ENCODE measurements around the gene SLC12A9.
A peak's percentile ranks its signal among the peaks of the same experiment; 100 is the strongest.

SLC12A9 gene

DNA sequence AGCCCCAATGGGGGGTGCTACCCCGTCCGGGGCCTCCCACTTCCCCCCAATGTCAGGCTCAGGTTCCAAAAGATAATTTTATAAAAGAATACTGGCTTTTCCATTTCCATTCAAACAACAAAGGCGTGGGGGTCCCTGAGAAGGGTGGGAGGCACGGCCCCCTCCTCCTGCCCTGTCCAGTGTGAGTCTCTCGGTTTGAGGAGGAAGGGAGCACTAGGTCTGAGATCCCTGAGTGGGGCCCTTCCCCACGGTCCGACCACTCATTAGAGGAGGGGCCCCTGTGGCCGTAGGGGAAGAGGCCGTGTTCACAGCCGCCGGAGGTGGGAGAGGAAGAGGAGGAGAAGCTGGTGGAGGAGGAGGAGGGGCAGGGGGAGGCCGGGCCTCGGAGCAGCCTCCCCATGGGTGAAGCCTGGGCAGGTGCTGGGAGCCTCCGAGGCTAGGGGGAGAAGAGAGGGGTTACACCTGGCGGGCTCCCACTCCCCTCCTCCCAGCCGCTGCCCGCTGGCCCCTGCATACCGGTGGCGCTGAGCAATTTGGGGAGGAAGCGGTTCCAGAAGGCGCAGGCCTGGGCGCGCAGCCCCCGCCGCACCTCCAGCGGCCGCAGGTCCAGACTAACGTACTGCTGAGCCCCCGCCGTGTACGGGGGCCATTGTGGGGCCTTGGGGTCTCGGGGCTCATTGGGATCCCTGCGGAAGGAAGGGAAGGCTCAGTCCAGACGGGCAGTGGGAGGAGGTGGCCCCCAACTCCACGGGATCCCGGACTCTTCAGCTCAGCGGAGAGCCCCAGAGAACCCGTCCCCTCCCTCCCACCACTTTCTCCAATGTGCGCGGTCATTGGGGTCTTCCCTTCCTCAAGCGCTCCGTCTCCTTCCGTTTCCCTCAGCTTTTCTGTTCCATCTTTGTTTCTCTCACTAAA, 38.4 kb downstream of the SLC12A9 start:
- Histone ChIP-seq H3K4me1 (ENCODE audit: control insufficient read depth, insufficient read depth, low read length) (peaks cover 22% of the 10 kb centered on the region), H3K36me3 (ENCODE audit: control insufficient read depth, insufficient read depth, low read length) (peaks cover 14% of the 10 kb centered on the region), H3K4me3 (ENCODE audit: insufficient read depth, low read depth, low read length) (peak overlapping the region; percentile 57), H3K27ac (ENCODE audit: insufficient read depth, low read depth, low read length, poor library complexity, severe bottlenecking) (peak overlapping the region; percentile 90), H3K27me3 (ENCODE audit: control insufficient read depth, insufficient read depth, low read length, poor library complexity, severe bottlenecking) (peaks cover 14% of the 10 kb centered on the region), H3K9me3 (ENCODE audit: control insufficient read depth, low read length) (no peaks in the 10 kb centered on the region)
- WGBS, 2 experiments: 39 to 47% methylated on average over 43 of the region's 43 CpGs

DNA sequence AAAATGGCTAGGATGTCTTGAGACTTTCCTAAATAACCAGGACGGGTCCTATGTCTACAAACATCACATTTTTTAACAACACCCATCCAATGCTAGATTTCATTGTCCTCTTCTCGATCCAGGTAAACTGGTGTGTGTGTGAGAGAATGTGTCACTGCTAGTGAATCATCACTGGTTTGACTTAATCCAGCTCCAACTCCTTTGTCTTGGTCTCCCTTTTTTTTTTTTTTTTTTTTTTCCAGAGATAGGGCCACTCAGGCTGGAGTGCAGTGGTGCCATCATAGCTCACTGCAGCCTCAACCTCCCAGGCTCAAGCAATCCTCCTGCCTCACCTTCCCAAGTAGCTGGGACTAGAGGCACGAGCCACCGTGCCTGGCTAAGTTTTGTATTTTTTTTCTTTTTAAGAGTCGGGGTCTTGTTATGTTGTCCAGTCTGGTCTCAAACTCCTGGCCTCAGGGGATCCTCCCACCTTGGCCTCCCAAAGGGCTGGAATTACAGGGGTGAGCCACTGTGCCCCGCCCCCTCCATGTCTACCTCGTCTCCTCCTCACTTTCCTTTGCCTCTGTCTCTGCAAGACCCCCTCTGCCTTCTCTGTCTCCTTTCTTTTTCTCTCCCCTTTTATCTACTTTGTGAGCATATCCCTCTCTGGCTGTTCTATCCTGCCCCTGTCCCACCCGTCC, 39.2 kb downstream of the SLC12A9 start:
- H3K36me3 ChIP-seq (ENCODE audit: control insufficient read depth, insufficient read depth, low read length): peaks cover 7% of the 10 kb centered on the region
- H3K4me3 ChIP-seq (ENCODE audit: insufficient read depth, low read depth, low read length): peak overlapping the region; percentile 57
- 78 to 81% methylated on average over 7 of the region's 8 CpGs for WGBS, 2 experiments
- H3K9me3 ChIP-seq (ENCODE audit: control insufficient read depth, low read length): no peaks in the 10 kb centered on the region
- peaks cover 22% of the 10 kb centered on the region for H3K4me1 ChIP-seq (ENCODE audit: control insufficient read depth, insufficient read depth, low read length)
- peaks cover 22% of the 10 kb centered on the region for H3K27me3 ChIP-seq (ENCODE audit: control insufficient read depth, insufficient read depth, low read length, poor library complexity, severe bottlenecking)
- H3K27ac ChIP-seq (ENCODE audit: insufficient read depth, low read depth, low read length, poor library complexity, severe bottlenecking): no peak overlapping the region

DNA sequence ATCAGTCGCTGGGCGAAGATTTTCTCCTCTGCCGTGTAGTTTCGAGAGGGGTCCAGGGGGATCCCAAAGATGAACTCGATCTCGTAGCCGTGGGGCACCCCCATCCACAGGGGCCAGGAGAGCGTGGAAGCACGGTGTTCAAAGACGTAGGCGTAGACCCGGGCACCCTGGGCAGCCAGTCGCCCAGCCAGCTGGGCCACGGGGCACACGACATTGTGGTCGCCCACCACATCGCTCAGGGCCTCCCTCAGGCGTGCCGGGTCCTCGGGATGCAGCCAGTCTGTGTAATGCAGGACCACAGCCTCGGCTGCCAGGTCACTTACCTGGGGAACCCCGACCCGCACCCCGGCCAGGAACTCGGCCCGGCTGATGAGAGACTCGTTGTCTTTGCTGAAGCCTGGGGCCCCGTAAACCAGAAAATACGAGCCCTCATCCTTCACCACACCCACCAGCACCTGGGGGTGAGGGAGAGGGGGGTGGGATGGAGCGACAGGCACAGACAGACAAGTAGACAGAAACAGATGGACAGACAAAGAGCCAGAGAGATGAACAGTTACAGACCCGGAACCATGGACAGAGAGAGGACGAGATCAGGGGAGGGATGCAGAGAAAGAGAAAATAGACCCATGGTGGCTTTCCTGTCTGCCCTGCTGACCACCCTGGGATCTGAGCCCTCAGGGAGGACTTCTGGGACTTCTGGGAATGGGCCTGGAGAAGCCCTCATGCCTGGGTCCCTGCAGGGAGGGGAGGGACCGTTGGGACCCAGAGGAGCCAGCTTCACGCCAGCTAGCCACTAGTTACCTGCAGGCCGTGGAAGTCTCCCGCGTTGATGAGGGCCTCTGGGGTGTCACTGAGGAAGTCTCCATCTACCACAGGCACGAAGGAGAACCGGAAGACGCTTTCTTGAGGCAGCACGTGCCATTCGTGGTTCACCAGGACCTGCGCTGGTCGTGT, 40.1 kb downstream of the SLC12A9 start:
- H3K27ac ChIP-seq (ENCODE audit: insufficient read depth, low read depth, low read length, poor library complexity, severe bottlenecking): no peak overlapping the region
- 94% methylated on average over 42 to 43 of the region's 44 CpGs for WGBS, 2 experiments

DNA sequence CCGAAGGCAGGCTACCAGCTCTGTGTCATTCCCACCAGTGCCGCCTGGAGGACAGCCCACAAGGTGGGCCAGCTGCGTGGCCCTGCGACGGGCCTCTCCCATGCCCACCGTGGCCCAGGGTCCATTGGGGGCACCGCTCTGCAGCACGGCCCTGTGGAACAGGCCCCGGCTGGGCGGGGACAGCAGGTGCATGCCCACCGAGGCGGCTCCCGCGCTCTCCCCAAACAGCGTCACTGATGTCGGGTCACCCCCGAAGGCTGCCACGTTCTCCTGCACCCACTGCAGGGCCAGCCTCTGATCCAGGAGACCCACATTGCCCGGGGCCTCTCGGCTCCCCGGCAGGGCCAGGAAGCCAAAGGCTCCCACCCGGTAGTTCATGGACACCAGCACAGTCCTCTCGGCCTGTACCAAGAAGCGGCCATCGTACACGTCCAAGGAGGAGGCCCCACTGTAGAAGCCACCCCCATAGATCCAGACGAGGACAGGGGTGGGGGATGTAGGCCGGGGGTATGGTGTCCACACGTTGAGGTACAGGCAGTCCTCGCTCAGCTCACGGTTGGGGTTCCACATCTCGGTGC, 40.9 kb downstream of the SLC12A9 start:
- Histone ChIP-seq H3K4me1 (ENCODE audit: control insufficient read depth, insufficient read depth, low read length) (peaks cover 22% of the 10 kb centered on the region), H3K4me3 (ENCODE audit: insufficient read depth, low read depth, low read length) (no peak overlapping the region), H3K27me3 (ENCODE audit: control insufficient read depth, insufficient read depth, low read length, poor library complexity, severe bottlenecking) (peaks cover 36% of the 10 kb centered on the region), H3K27ac (ENCODE audit: insufficient read depth, low read depth, low read length, poor library complexity, severe bottlenecking) (no peak overlapping the region), H3K36me3 (ENCODE audit: control insufficient read depth, insufficient read depth, low read length) (no peaks in the 10 kb centered on the region), H3K9me3 (ENCODE audit: control insufficient read depth, low read length) (no peaks in the 10 kb centered on the region)
- WGBS, 2 experiments: 93 to 94% methylated on average over 32 of the region's 32 CpGs

More for the DNA sequence above, 40.1 kb downstream of the SLC12A9 start:
- Histone ChIP-seq H3K36me3 (ENCODE audit: control insufficient read depth, insufficient read depth, low read length) (peaks cover 3% of the 10 kb centered on the region), H3K4me3 (ENCODE audit: insufficient read depth, low read depth, low read length) (no peak overlapping the region), H3K9me3 (ENCODE audit: control insufficient read depth, low read length) (no peaks in the 10 kb centered on the region), H3K4me1 (ENCODE audit: control insufficient read depth, insufficient read depth, low read length) (peaks cover 22% of the 10 kb centered on the region), H3K27me3 (ENCODE audit: control insufficient read depth, insufficient read depth, low read length, poor library complexity, severe bottlenecking) (peaks cover 32% of the 10 kb centered on the region)

DNA sequence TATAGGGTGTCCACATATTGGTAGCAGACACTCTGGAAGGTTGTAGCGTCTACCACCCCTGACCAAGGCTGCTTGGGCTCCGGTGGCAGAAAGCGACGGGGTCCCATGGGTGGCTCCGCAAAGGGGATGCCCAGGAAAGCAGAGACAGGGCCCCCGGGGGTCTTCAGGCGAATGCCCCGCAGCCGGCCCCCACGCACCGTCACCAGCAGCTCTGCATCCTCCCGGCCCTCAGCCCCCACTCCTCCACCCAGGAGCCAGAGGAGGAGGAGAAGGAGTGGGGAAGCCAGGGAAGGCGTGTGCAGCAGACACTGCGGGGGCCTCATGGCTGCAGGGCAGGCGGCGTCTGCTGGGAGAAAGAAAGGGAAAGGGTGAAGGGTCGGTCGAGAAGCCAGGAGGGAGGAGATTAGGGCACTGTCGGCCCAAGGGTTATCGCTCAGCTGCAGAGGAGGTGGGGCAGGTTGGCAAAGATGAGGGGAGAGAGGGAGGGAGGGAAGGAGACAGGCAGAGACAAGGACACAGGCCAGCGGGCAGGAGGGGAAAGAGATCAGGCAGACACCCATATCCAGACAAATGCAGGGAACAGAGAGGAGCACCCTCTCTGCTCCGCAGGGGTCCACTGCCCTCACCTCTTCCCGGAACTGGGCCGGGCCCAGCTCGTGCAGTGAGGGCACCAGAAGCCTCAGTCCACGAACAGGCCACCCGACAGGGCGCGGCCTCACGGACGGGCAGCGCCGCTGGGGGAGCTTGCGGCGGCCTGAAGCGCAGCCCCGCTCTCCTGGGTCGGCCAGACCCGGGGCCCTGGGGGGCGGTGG, 41.6 kb downstream of the SLC12A9 start:
- Histone ChIP-seq H3K27ac (ENCODE audit: insufficient read depth, low read depth, low read length, poor library complexity, severe bottlenecking) (no peak overlapping the region), H3K4me1 (ENCODE audit: control insufficient read depth, insufficient read depth, low read length) (peaks cover 16% of the 10 kb centered on the region), H3K4me3 (ENCODE audit: insufficient read depth, low read depth, low read length) (no peak overlapping the region), H3K36me3 (ENCODE audit: control insufficient read depth, insufficient read depth, low read length) (no peaks in the 10 kb centered on the region), H3K27me3 (ENCODE audit: control insufficient read depth, insufficient read depth, low read length, poor library complexity, severe bottlenecking) (peaks cover 36% of the 10 kb centered on the region), H3K9me3 (ENCODE audit: control insufficient read depth, low read length) (no peaks in the 10 kb centered on the region)
- 38 to 41% methylated on average over 35 to 40 of the region's 40 CpGs for WGBS, 2 experiments

DNA sequence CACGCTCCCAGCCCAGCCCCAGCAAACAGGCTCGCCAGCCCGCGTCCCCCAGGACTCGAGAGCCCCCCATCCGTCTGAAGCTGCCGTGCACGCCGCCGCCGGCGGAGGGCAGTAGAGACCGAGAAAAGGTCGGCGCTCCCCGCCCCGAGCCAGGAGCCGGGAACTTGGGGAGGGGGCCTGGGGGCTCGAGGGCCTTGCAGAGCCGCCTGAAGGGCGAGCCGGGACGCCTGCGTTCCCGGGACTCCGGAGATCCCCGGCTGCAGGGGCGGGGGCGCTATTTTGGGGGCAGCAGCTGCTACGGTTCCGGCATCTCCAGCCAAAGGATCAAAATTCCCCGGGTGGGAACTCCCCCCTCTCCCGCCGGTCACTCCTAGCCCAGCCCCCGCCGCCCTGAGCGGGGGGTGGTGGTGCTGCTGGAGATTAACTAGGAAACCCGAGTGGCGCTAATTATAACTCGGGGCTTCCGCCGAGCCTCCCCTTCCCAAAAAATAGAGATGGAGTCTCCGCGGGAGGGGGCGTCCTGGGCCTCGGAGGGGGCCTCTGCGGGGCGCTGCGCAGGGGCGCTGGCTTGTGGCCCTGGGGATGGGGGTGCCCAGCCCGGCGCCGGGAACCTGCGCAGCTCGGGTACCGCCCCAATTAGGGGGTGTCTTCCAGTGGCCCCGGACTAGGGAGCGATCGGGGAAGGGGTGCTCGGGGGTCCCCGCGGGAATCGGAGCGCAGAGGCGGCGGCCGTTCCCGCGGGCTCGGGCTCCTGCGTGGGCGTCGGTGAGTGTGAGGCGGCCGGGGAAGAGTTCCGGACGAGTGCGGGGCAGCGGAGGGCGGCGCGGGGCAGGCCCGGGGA, 42.6 kb downstream of the SLC12A9 start:
- H3K4me1 ChIP-seq (ENCODE audit: control insufficient read depth, insufficient read depth, low read length): peaks cover 16% of the 10 kb centered on the region
- no peaks in the 10 kb centered on the region for H3K9me3 ChIP-seq (ENCODE audit: control insufficient read depth, low read length)
- H3K4me3 ChIP-seq (ENCODE audit: insufficient read depth, low read depth, low read length): peak overlapping the region; percentile 38
- H3K36me3 ChIP-seq (ENCODE audit: control insufficient read depth, insufficient read depth, low read length): no peaks in the 10 kb centered on the region
- no peak overlapping the region for H3K27ac ChIP-seq (ENCODE audit: insufficient read depth, low read depth, low read length, poor library complexity, severe bottlenecking)
- WGBS, 2 experiments: 1% methylated on average over 83 of the region's 83 CpGs
- H3K27me3 ChIP-seq (ENCODE audit: control insufficient read depth, insufficient read depth, low read length, poor library complexity, severe bottlenecking): peaks cover 36% of the 10 kb centered on the region

DNA sequence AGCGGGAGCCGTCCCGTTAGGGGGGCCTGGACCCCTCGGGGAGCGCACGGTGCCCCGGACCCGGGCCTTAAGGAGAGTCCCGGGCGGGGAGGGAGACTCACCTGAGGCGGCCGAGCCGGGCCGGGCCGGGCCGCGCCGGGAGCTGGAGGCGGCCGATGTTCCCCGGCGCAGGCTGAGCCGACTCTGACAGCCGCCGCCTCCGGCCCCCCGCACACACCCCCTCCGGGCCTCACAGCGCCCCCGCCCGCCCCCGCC, 43.1 kb downstream of the SLC12A9 start, which contains the start of gene ACHE:
TSS of gene ACHE (minus strand) at position 188 of the 255 bp plus-strand sequence. CDS start 1,656 bp downstream, outside the sequence.
- Histone ChIP-seq H3K36me3 (ENCODE audit: control insufficient read depth, insufficient read depth, low read length) (no peaks in the 10 kb centered on the region), H3K4me3 (ENCODE audit: insufficient read depth, low read depth, low read length) (peak within 1 kb of the TSS; percentile 38), H3K9me3 (ENCODE audit: control insufficient read depth, low read length) (no peaks in the 10 kb centered on the region), H3K4me1 (ENCODE audit: control insufficient read depth, insufficient read depth, low read length) (peaks cover 16% of the 10 kb centered on the region), H3K27ac (ENCODE audit: insufficient read depth, low read depth, low read length, poor library complexity, severe bottlenecking) (no peak within 1 kb of the TSS), H3K27me3 (ENCODE audit: control insufficient read depth, insufficient read depth, low read length, poor library complexity, severe bottlenecking) (peaks cover 36% of the 10 kb centered on the region)
- WGBS, 2 experiments: 0 to 4% methylated on average over 26 to 32 of the region's 32 CpGs

DNA sequence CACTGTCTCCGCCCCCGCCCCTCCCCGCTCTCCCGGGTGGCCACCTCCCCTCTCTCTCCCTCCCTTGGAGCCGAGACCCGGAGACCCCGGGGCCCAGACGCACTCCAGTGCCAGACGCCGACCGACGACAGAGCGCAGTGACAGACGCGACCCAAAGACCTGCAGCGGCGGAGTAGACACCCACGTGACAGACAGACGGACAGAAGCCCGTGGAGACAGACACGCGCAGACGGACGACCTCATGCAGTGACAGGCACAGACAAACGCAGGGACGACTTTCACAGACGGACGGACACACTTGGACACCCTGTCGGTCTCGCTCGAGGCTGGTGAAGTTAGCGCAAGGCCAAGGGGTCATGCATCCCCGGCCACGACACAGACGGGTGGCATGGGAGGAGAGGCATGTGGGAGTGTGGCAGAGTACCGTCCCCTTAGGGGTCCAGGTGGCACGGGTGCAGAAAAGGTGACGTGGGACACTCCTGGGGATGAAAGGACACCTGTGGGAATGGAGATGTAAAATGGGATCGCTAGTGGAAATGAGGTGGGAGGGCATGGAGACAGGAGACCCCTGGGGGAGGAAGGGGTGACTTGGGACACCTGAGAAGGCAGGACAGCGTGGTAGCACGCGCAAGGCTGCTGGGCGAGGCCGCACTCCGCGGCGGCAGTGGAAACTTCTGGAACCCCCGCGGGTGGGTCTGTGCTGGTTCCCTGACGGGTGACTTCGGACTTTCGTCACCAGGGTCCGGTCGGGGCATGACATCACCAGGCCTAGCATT, 43.6 kb downstream of the SLC12A9 start:
- Histone ChIP-seq H3K4me3 (ENCODE audit: insufficient read depth, low read depth, low read length) (peak overlapping the region; percentile 18), H3K27me3 (ENCODE audit: control insufficient read depth, insufficient read depth, low read length, poor library complexity, severe bottlenecking) (peaks cover 36% of the 10 kb centered on the region), H3K9me3 (ENCODE audit: control insufficient read depth, low read length) (no peaks in the 10 kb centered on the region), H3K36me3 (ENCODE audit: control insufficient read depth, insufficient read depth, low read length) (no peaks in the 10 kb centered on the region), H3K4me1 (ENCODE audit: control insufficient read depth, insufficient read depth, low read length) (peaks cover 16% of the 10 kb centered on the region), H3K27ac (ENCODE audit: insufficient read depth, low read depth, low read length, poor library complexity, severe bottlenecking) (no peak overlapping the region)
- WGBS, 2 experiments: 5% methylated on average over 52 to 54 of the region's 54 CpGs

Measured in ectodermal cell (in vitro differentiated cells).